Naive thymus-derived CD4-positive, alpha-beta T cell (primary cell): ENCODE measurements around the gene TSPYL6. TPM values are rescaled to one million over a fixed set of nuclear protein-coding genes. Genes with fewer than 3 reads are reported as not detected.

Source experiments
- ATAC-seq: fragments of 150-1000 bp; cut with Tn5 transposase; 2 replicates; pipeline ENCODE4 v1.10.0; 2021; ENCODE audit warnings: mild to moderate bottlenecking, moderate library complexity
- CTCF ChIA-PET: fragments of 350-600 bp; sonication (Branson Sonifier 250); formaldehyde crosslinking; loops from one replicate; lab custom pipeline; 2021; ENCODE audit warnings: antibody characterized with exemption; lab: Charles Lee
- POLR2A ChIA-PET: fragments of 350-600 bp; sonication (Branson Sonifier 250); formaldehyde crosslinking; loops from one replicate; lab custom pipeline; 2021; ENCODE audit warnings: antibody characterized with exemption, inconsistent platforms; lab: Charles Lee
- DNase-seq, 9 donors: peaks; one replicate each; pipeline versions ENCODE4 v3.0.0 to v3.0.0-alpha.2; 2020 to 2022; ENCODE audit warnings: mixed read lengths in 1 of 9
- H3K27ac ChIP-seq: one replicate; pipeline ENCODE4 v1.7.0; 2013; ENCODE audit warnings: mild to moderate bottlenecking, low read depth, low read length, moderate library complexity
- H3K27me3 ChIP-seq, 2 donors: one replicate each; pipeline ENCODE4 v1.7.0; 2013; ENCODE audit warnings: low read length in 2 of 2, mild to moderate bottlenecking in 2 of 2, moderate library complexity in 2 of 2; ENCODE audit not compliant: control insufficient read depth in 2 of 2, insufficient read depth in 2 of 2
- H3K36me3 ChIP-seq, 3 experiments: 1 replicate in 2 of 3; 2 replicates in 1 of 3; pipeline ENCODE4 v1.7.0; 2013; ENCODE audit warnings: low read length in 3 of 3, mild to moderate bottlenecking in 3 of 3, moderate library complexity in 1 of 3; ENCODE audit not compliant: insufficient read depth in 3 of 3, control insufficient read depth in 2 of 3
- H3K4me1 ChIP-seq, 2 donors: one replicate each; pipeline ENCODE4 v1.7.0; 2013; ENCODE audit warnings: low read length in 2 of 2, mild to moderate bottlenecking in 2 of 2, moderate library complexity in 1 of 2; ENCODE audit not compliant: control insufficient read depth in 2 of 2, insufficient read depth in 2 of 2
- H3K4me3 ChIP-seq: 2 replicates; pipeline ENCODE4 v1.7.0; 2013; ENCODE audit warnings: mild to moderate bottlenecking, low read length
- H3K9me3 ChIP-seq, 3 experiments: 1 replicate in 2 of 3; 2 replicates in 1 of 3; pipeline ENCODE4 v1.7.0; 2013; ENCODE audit warnings: low read length in 3 of 3; ENCODE audit not compliant: control insufficient read depth in 2 of 3
- H3K27ac Mint-ChIP-seq, 9 donors: one replicate each; pipeline ENCODE4 v1.8.0; 2020 to 2022; ENCODE audit warnings: mixed read lengths in 9 of 9, mild to moderate bottlenecking in 8 of 9, moderate library complexity in 5 of 9, inconsistent platforms in 2 of 9
- H3K27me3 Mint-ChIP-seq, 5 donors: one replicate each; pipeline ENCODE4 v1.8.0; 2021 to 2022; ENCODE audit warnings: mixed read lengths in 5 of 5, mild to moderate bottlenecking in 1 of 5
- H3K36me3 Mint-ChIP-seq, 5 donors: one replicate each; pipeline ENCODE4 v1.8.0; 2020 to 2022; ENCODE audit warnings: mixed read lengths in 5 of 5, mild to moderate bottlenecking in 3 of 5, inconsistent platforms in 1 of 5
- H3K4me1 Mint-ChIP-seq, 7 donors: one replicate each; pipeline ENCODE4 v1.8.0; 2020 to 2022; ENCODE audit warnings: mixed read lengths in 7 of 7, mild to moderate bottlenecking in 3 of 7, inconsistent platforms in 1 of 7
- H3K4me3 Mint-ChIP-seq, 10 donors: one replicate each; pipeline ENCODE4 v1.8.0; 2020 to 2022; ENCODE audit warnings: mild to moderate bottlenecking in 10 of 10, mixed read lengths in 10 of 10, moderate library complexity in 6 of 10, inconsistent platforms in 2 of 10
- H3K9me3 Mint-ChIP-seq, 11 donors: one replicate each; pipeline ENCODE4 v1.8.0; 2020 to 2022; ENCODE audit warnings: mixed read lengths in 11 of 11, mild to moderate bottlenecking in 4 of 11, inconsistent platforms in 1 of 11, moderate library complexity in 1 of 11
- intact Hi-C, 2 donors: fragments of 100-400 bp; cut with micrococcal nuclease; formaldehyde crosslinking; loops; one replicate each; pipeline ENCODE4 v1.15.1; 2023
- polyA plus RNA-seq, 2 donors: library from polyadenylated mRNA; unstranded; fragments of 300-500 nt; fragmentation: Illumina TruSeq; gene quantifications; one replicate each; pipeline ENCODE4 v1.2.3, GENCODE V29; 2021
- total RNA-seq, 6 experiments: library from RNA in 5 of 6; stranded (reverse) in 5 of 6; gene quantifications; 1 replicate in 5 of 6; 2 replicates in 1 of 6; pipeline ENCODE4 v1.2.3 and lab custom pipeline; 2021 to 2026

Gene TSPYL6
- total and polyA plus RNA-seq, 7 experiments from 2014 or later, result not detected

- CTCF ChIA-PET, result no interaction called here
- ATAC-seq (no peak), DNase-seq (no peak)
- H3K9me3 ChIP-seq, result no peaks in the 10 kb centered on the region
- no peaks in the 10 kb centered on the region for H3K36me3 ChIP-seq
- no peaks in the 10 kb centered on the region for H3K27me3 ChIP-seq
- POLR2A ChIA-PET, result no interaction called here
- peaks cover 2 to 15% (median 8%) of the 10 kb centered on the region in 11 donors for H3K9me3 Mint-ChIP-seq
- no peak overlapping the region for H3K27ac ChIP-seq
- H3K27me3 Mint-ChIP-seq, result no peaks in the 10 kb centered on the region
- no peaks in the 10 kb centered on the region for H3K4me1 ChIP-seq
- H3K4me1 Mint-ChIP-seq, result no peaks in the 10 kb centered on the region
- no peak overlapping the region for H3K4me3 ChIP-seq
- no peak overlapping the region for H3K4me3 Mint-ChIP-seq
- no peak overlapping the region for H3K27ac Mint-ChIP-seq
- intact Hi-C loops, result no loop called here
- H3K36me3 Mint-ChIP-seq, result peaks cover 1 to 41% (median 30%) of the 10 kb centered on the region in 5 donors
Measured at GRCh38 chr2:54260241-54260595, 4.2 kb upstream of the TSPYL6 start.

GRCh38 chr2:54259413-54260240, 3.6 kb upstream of the TSPYL6 start:
- intact Hi-C loops, result no loop called here
- no peak overlapping the region for H3K27ac ChIP-seq
- POLR2A ChIA-PET, result no interaction called here
- Mint-ChIP-seq H3K27ac (no peak overlapping the region), H3K4me1 (no peaks in the 10 kb centered on the region), H3K27me3 (no peaks in the 10 kb centered on the region), H3K4me3 (no peak overlapping the region), H3K9me3 (peaks cover under 1 to 11% (median 6%) of the 10 kb centered on the region in 11 donors), H3K36me3 (peaks cover 0 to 36% (median 24%) of the 10 kb centered on the region in 5 donors)
- H3K4me1 ChIP-seq, result no peaks in the 10 kb centered on the region
- ATAC-seq (no peak), DNase-seq (no peak)
- no peaks in the 10 kb centered on the region for H3K9me3 ChIP-seq
- no peak overlapping the region for H3K4me3 ChIP-seq
- no peaks in the 10 kb centered on the region for H3K36me3 ChIP-seq
- H3K27me3 ChIP-seq, result no peaks in the 10 kb centered on the region
- CTCF ChIA-PET, result no interaction called here

- H3K9me3 ChIP-seq, result no peaks in the 10 kb centered on the region
- Mint-ChIP-seq H3K9me3 (peaks cover 0 to 7% (median 2%) of the 10 kb centered on the region in 11 donors), H3K4me1 (no peaks in the 10 kb centered on the region), H3K27me3 (no peaks in the 10 kb centered on the region), H3K27ac (no peak overlapping the region), H3K4me3 (no peak overlapping the region), H3K36me3 (peaks cover 0 to 39% (median 26%) of the 10 kb centered on the region in 5 donors)
- no peaks in the 10 kb centered on the region for H3K4me1 ChIP-seq
- H3K27me3 ChIP-seq, result no peaks in the 10 kb centered on the region
- H3K4me3 ChIP-seq, result no peak overlapping the region
- no peaks in the 10 kb centered on the region for H3K36me3 ChIP-seq
- intact Hi-C loops, result no loop called here
- no peak overlapping the region for H3K27ac ChIP-seq
- ChIA-PET CTCF (no interaction called here), POLR2A (no interaction called here)
- no peak for DNase-seq
- no peak for ATAC-seq
Measured at GRCh38 chr2:54258166-54258565, 2.1 kb upstream of the TSPYL6 start.

GRCh38 chr2:54255230-54256090, 569 bp downstream of the TSPYL6 start:
- ATAC-seq (no peak), DNase-seq (no peak)
- H3K27me3 ChIP-seq, result no peaks in the 10 kb centered on the region
- H3K4me3 ChIP-seq, result no peak overlapping the region
- Mint-ChIP-seq H3K4me1 (peaks cover 0 to 2% (median 0%) of the 10 kb centered on the region in 7 donors), H3K4me3 (no peak overlapping the region), H3K36me3 (peaks cover 0 to 51% (median 38%) of the 10 kb centered on the region in 5 donors), H3K27ac (no peak overlapping the region), H3K9me3 (peaks cover 0 to 7% (median 0%) of the 10 kb centered on the region in 11 donors), H3K27me3 (no peaks in the 10 kb centered on the region)
- H3K9me3 ChIP-seq, result no peaks in the 10 kb centered on the region
- intact Hi-C loops, result no loop called here
- no peak overlapping the region for H3K27ac ChIP-seq
- ChIA-PET POLR2A (no interaction called here), CTCF (no interaction called here)
- H3K4me1 ChIP-seq, result no peaks in the 10 kb centered on the region
- H3K36me3 ChIP-seq, result no peaks in the 10 kb centered on the region

- ChIA-PET POLR2A (no interaction called here), CTCF (no interaction called here)
- Histone ChIP-seq H3K4me1 (no peaks in the 10 kb centered on the region), H3K27ac (no peak overlapping the region), H3K9me3 (no peaks in the 10 kb centered on the region), H3K27me3 (no peaks in the 10 kb centered on the region), H3K36me3 (no peaks in the 10 kb centered on the region), H3K4me3 (no peak overlapping the region)
- Mint-ChIP-seq H3K27me3 (no peaks in the 10 kb centered on the region), H3K4me1 (peaks cover 0 to 2% (median 0%) of the 10 kb centered on the region in 7 donors), H3K4me3 (no peak overlapping the region), H3K36me3 (peaks cover 0 to 51% (median 38%) of the 10 kb centered on the region in 5 donors), H3K27ac (no peak overlapping the region), H3K9me3 (peaks cover 0 to 7% (median 0%) of the 10 kb centered on the region in 11 donors)
- intact Hi-C loops, result no loop called here
- DNase-seq (no peak), ATAC-seq (no peak)
Measured at GRCh38 chr2:54254180-54254579, 1.8 kb downstream of the TSPYL6 start.

GRCh38 chr2:54249629-54250028, 6.4 kb downstream of the TSPYL6 start:
- no peaks in the 10 kb centered on the region for H3K27me3 Mint-ChIP-seq
- H3K27me3 ChIP-seq, result no peaks in the 10 kb centered on the region
- CTCF ChIA-PET, result no interaction called here
- H3K4me1 ChIP-seq, result no peaks in the 10 kb centered on the region
- no peaks in the 10 kb centered on the region for H3K9me3 ChIP-seq
- H3K36me3 ChIP-seq, result no peaks in the 10 kb centered on the region
- H3K4me1 Mint-ChIP-seq, result peaks cover 0 to 5% (median 0%) of the 10 kb centered on the region in 7 donors
- intact Hi-C loops, result no loop called here
- H3K36me3 Mint-ChIP-seq, result peaks cover 0 to 55% (median 49%) of the 10 kb centered on the region in 5 donors
- no peak overlapping the region for H3K27ac Mint-ChIP-seq
- H3K4me3 Mint-ChIP-seq, result no peak overlapping the region
- peaks cover 0 to 15% (median 0%) of the 10 kb centered on the region in 11 donors for H3K9me3 Mint-ChIP-seq
- ATAC-seq, result no peak
- POLR2A ChIA-PET, result no interaction called here
- no peak overlapping the region for H3K4me3 ChIP-seq
- H3K27ac ChIP-seq, result no peak overlapping the region
- no peak for DNase-seq
